ENCODE data around the gene USP17L22. TPM values are rescaled to one million over a fixed set of nuclear protein-coding genes. Genes with fewer than 3 reads are reported as not detected.
"Not testable (repeated sequence)": the region's sequence is repeated elsewhere in the genome, so short reads cannot be mapped to it uniquely, and the experiment has no call there.

Gene USP17L22, protein sequence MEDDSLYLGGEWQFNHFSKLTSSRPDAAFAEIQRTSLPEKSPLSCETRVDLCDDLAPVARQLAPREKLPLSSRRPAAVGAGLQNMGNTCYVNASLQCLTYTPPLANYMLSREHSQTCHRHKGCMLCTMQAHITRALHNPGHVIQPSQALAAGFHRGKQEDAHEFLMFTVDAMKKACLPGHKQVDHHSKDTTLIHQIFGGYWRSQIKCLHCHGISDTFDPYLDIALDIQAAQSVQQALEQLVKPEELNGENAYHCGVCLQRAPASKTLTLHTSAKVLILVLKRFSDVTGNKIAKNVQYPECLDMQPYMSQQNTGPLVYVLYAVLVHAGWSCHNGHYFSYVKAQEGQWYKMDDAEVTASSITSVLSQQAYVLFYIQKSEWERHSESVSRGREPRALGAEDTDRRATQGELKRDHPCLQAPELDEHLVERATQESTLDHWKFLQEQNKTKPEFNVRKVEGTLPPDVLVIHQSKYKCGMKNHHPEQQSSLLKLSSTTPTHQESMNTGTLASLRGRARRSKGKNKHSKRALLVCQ
- not detected for total RNA-seq (2021; ENCODE audit: unreplicated experiment)
- polyA plus RNA-seq (2012) = not detected in 2 replicates
- not detected for Bru-seq, nascent RNA
- BruChase-seq, experiment 1, labeled RNA remaining after a 6-hour chase = not detected
- BruChase-seq, experiment 2, labeled RNA remaining after a 2-hour chase = not detected
- long read RNA-seq = 0 reads

DNA sequence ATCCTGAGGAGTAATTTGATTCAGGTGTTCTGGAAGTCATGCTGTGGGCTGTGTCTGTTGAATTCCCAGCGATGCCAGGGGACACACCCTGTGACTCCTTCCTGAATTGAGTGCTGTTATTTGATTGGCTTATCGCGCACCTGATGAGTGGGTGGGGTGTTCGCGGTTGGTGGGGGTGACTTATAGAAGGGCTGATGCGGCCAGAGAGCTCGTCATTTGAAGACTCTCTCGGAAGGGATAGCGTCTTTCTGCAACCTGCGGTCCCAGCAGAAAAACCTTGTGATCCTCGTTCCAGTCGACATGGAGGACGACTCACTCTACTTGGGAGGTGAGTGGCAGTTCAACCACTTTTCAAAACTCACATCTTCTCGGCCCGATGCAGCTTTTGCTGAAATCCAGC is at the start of gene USP17L22:
Gene USP17L22, plus strand, starts transcription at position 301 of the 400 bp plus-strand sequence. Its CDS starts 0 bp downstream, at position 301.
- H4K20me1 ChIP-seq (ENCODE audit: insufficient read depth); H2AFZ ChIP-seq (ENCODE audit: low read depth, low read length, poor library complexity, severe bottlenecking); RAD21 ChIA-PET (ENCODE audit: low non-redundant PET in 1 of 2, low total read pairs in 2 of 2, uncharacterized antibody in 2 of 2, unreplicated experiment in 2 of 2); DNase-seq (ENCODE audit: low read depth, low spot score); H3K79me2 ChIP-seq (ENCODE audit: insufficient read depth, low read length); H3K4me2 ChIP-seq (ENCODE audit: low read length); H3K27ac ChIP-seq (ENCODE audit: low read depth, low read length); H3K4me1 ChIP-seq (ENCODE audit: control insufficient read depth in 1 of 2, insufficient read depth in 2 of 2, low read length in 2 of 2); H3K36me3 ChIP-seq (ENCODE audit: control insufficient read depth in 1 of 2, insufficient read depth in 2 of 2, low read length in 2 of 2); H3K4me3 ChIP-seq (replicated peaks in 1 of 2; ENCODE audit: low read depth in 1 of 2, low read length in 2 of 2); POLR2A ChIA-PET; H3K9me2 ChIP-seq (ENCODE audit: insufficient read depth); ATAC-seq; intact Hi-C loops (cut with micrococcal nuclease); CTCF ChIA-PET; H3K9ac ChIP-seq (ENCODE audit: low read length); H3K9me3 ChIP-seq (ENCODE audit: control insufficient read depth in 1 of 2, insufficient read depth in 1 of 2, low read depth in 1 of 2, low read length in 2 of 2); BruUV-seq (replicated peaks); H3K27me3 ChIP-seq (ENCODE audit: insufficient read depth, low read length): not testable (repeated sequence)

DNA sequence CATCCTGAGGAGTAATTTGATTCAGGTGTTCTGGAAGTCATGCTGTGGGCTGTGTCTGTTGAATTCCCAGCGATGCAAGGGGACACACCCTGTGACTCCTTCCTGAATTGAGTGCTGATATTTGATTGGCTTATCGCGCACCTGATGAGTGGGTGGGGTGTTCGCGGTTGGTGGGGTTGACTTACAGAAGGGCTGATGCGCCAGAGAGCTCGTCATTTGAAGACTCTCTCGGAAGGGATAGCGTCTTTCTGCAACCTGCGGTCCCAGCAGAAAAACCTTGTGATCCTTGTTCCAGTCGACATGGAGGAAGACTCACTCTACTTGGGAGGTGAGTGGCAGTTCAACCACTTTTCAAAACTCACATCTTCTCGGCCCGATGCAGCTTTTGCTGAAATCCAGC is 47.6 kb upstream of the USP17L22 start, which contains the start of gene USP17L12:
Gene USP17L12, plus strand, starts transcription at position 301 of the 400 bp plus-strand sequence. Its CDS starts 0 bp downstream, at position 301.
- H3K79me2 ChIP-seq (ENCODE audit: insufficient read depth, low read length); intact Hi-C loops (cut with micrococcal nuclease); RAD21 ChIA-PET (ENCODE audit: low non-redundant PET in 1 of 2, low total read pairs in 2 of 2, uncharacterized antibody in 2 of 2, unreplicated experiment in 2 of 2); POLR2A ChIA-PET; H3K9me2 ChIP-seq (ENCODE audit: insufficient read depth); H3K4me1 ChIP-seq (ENCODE audit: control insufficient read depth in 1 of 2, insufficient read depth in 2 of 2, low read length in 2 of 2); H3K9ac ChIP-seq (ENCODE audit: low read length); H3K9me3 ChIP-seq (ENCODE audit: control insufficient read depth in 1 of 2, insufficient read depth in 1 of 2, low read depth in 1 of 2, low read length in 2 of 2); H3K4me2 ChIP-seq (ENCODE audit: low read length); H2AFZ ChIP-seq (ENCODE audit: low read depth, low read length, poor library complexity, severe bottlenecking); CTCF ChIA-PET; BruUV-seq (replicated peaks); H3K27ac ChIP-seq (ENCODE audit: low read depth, low read length); H3K4me3 ChIP-seq (replicated peaks in 1 of 2; ENCODE audit: low read depth in 1 of 2, low read length in 2 of 2); H4K20me1 ChIP-seq (ENCODE audit: insufficient read depth); ATAC-seq; DNase-seq (ENCODE audit: low read depth, low spot score); H3K36me3 ChIP-seq (ENCODE audit: control insufficient read depth in 1 of 2, insufficient read depth in 2 of 2, low read length in 2 of 2); H3K27me3 ChIP-seq (ENCODE audit: insufficient read depth, low read length): not testable (repeated sequence)

DNA sequence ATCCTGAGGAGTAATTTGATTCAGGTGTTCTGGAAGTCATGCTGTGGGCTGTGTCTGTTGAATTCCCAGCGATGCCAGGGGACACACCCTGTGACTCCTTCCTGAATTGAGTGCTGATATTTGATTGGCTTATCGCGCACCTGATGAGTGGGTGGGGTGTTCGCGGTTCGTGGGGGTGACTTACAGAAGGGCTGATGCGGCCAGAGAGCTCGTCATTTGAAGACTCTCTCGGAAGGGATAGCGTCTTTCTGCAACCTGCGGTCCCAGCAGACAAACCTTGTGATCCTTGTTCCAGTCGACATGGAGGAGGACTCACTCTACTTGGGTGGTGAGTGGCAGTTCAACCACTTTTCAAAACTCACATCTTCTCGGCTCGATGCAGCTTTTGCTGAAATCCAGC is 42.8 kb upstream of the USP17L22 start, which contains the start of gene USP17L13:
Gene USP17L13, plus strand, starts transcription at position 301 of the 400 bp plus-strand sequence. Its CDS starts 0 bp downstream, at position 301.
- H4K20me1 ChIP-seq (ENCODE audit: insufficient read depth); CTCF ChIA-PET; H3K4me2 ChIP-seq (ENCODE audit: low read length); H3K27ac ChIP-seq (ENCODE audit: low read depth, low read length); BruUV-seq (replicated peaks); H3K27me3 ChIP-seq (ENCODE audit: insufficient read depth, low read length); H3K4me3 ChIP-seq (replicated peaks in 1 of 2; ENCODE audit: low read depth in 1 of 2, low read length in 2 of 2); RAD21 ChIA-PET (ENCODE audit: low non-redundant PET in 1 of 2, low total read pairs in 2 of 2, uncharacterized antibody in 2 of 2, unreplicated experiment in 2 of 2); H3K9me3 ChIP-seq (ENCODE audit: control insufficient read depth in 1 of 2, insufficient read depth in 1 of 2, low read depth in 1 of 2, low read length in 2 of 2); H3K36me3 ChIP-seq (ENCODE audit: control insufficient read depth in 1 of 2, insufficient read depth in 2 of 2, low read length in 2 of 2); H3K9me2 ChIP-seq (ENCODE audit: insufficient read depth); H3K79me2 ChIP-seq (ENCODE audit: insufficient read depth, low read length); DNase-seq (ENCODE audit: low read depth, low spot score); H3K9ac ChIP-seq (ENCODE audit: low read length); H2AFZ ChIP-seq (ENCODE audit: low read depth, low read length, poor library complexity, severe bottlenecking); ATAC-seq; intact Hi-C loops (cut with micrococcal nuclease); H3K4me1 ChIP-seq (ENCODE audit: control insufficient read depth in 1 of 2, insufficient read depth in 2 of 2, low read length in 2 of 2); POLR2A ChIA-PET: not testable (repeated sequence)

DNA sequence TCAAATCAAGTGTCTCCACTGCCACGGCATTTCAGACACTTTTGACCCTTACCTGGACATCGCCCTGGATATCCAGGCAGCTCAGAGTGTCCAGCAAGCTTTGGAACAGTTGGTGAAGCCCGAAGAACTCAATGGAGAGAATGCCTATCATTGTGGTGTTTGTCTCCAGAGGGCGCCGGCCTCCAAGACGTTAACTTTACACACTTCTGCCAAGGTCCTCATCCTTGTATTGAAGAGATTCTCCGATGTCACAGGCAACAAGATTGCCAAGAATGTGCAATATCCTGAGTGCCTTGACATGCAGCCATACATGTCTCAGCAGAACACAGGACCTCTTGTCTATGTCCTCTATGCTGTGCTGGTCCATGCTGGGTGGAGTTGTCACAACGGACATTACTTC is 37.2 kb upstream of the USP17L22 start:
- DNase-seq (ENCODE audit: low read depth, low spot score); H3K9me2 ChIP-seq (ENCODE audit: insufficient read depth); H3K4me2 ChIP-seq (ENCODE audit: low read length); intact Hi-C loops (cut with micrococcal nuclease); H3K4me1 ChIP-seq (ENCODE audit: control insufficient read depth in 1 of 2, insufficient read depth in 2 of 2, low read length in 2 of 2); H3K9me3 ChIP-seq (ENCODE audit: control insufficient read depth in 1 of 2, insufficient read depth in 1 of 2, low read depth in 1 of 2, low read length in 2 of 2); H3K79me2 ChIP-seq (ENCODE audit: insufficient read depth, low read length); ATAC-seq; CTCF ChIA-PET; H2AFZ ChIP-seq (ENCODE audit: low read depth, low read length, poor library complexity, severe bottlenecking); POLR2A ChIA-PET; H3K9ac ChIP-seq (ENCODE audit: low read length); H3K27me3 ChIP-seq (ENCODE audit: insufficient read depth, low read length); H3K4me3 ChIP-seq (replicated peaks in 1 of 2; ENCODE audit: low read depth in 1 of 2, low read length in 2 of 2); H3K27ac ChIP-seq (ENCODE audit: low read depth, low read length); H3K36me3 ChIP-seq (ENCODE audit: control insufficient read depth in 1 of 2, insufficient read depth in 2 of 2, low read length in 2 of 2); H4K20me1 ChIP-seq (ENCODE audit: insufficient read depth); BruUV-seq (replicated peaks); RAD21 ChIA-PET (ENCODE audit: low non-redundant PET in 1 of 2, low total read pairs in 2 of 2, uncharacterized antibody in 2 of 2, unreplicated experiment in 2 of 2): not testable (repeated sequence)
